SU-DHL-6 (cell line): ENCODE data around the gene VSTM2B.

Experiments used
- CTCF ChIP-seq: fragments of 200-600 bp; sonication (generic); IDR thresholded peaks from one replicate; pipeline ENCODE4 v1.5.1; 2017; ENCODE audit warnings: antibody characterized with exemption, mild to moderate bottlenecking, low read length, moderate library complexity; ENCODE audit not compliant: insufficient read depth, poor library complexity, severe bottlenecking
- EZH2phosphoT487 ChIP-seq: fragments of 200-600 bp; sonication (generic), shearing (Covaris generic); conservative IDR thresholded peaks from 2 replicates; pipeline ENCODE4 v1.6.1; 2018; ENCODE audit warnings: mild to moderate bottlenecking, antibody characterized with exemption, low read length, moderate library complexity, mixed read lengths

DNA sequence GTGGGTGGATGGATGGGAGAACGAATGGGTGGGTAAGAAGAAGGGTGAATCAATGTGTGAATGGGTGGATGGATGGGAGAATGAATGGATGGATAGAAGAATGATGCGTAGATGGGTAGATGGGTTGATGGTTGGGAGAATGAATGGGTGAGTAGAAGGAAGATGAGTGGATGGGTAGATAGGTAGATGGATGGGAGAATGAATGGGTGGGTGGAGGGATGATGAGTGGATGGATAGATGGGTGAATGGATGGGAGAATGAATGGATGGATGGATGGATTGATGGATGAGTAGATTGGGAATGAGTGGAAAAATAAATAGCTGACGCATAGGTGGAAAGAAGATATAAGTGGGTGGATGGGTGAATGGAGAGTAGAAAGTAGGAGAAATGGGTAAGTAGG lies 16.5 kb downstream of the VSTM2B start:
- no peak for TF ChIP-seq CTCF
- no peak for TF ChIP-seq EZH2phosphoT487
